ENCODE measurements around the gene ZNF107.
"Not testable (repeated sequence)": the region's sequence is repeated elsewhere in the genome, so short reads cannot be mapped to it uniquely, and the experiment has no call there.

The ZNF107 gene

DNA sequence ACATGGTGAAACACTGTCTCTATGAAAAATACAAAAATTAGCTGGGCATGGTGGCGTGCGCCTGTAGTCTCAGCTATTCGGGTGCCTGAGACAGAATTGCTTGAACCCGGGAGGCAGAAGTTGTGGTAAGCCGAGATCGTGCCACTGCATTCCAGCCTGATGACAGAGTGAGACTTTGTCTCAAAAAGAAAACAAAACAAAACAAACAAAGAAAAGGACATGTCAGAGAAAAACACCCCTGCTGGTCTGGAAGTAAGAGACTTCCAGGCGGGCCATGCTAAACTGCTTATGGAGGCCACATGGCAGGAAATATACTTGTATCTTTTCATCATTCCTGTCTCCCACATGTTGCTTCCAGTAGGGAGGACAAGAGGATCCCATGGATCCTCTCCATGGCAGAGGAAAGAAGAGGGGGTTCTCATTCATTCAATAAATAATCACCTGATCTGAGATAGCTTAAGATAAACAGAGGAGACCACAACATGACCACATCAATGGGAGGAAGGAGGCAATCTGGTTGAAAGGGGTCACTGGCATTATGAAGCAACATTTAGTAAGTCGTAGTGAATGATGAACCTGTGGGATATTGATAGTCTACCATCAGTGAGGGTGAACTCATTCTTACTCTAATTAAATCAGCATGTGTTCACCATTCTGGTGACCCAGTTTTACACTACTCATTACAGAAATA is 67.8 kb downstream of the ZNF107 start:
- DNase-seq (ENCODE audit: low spot score): no peak

DNA sequence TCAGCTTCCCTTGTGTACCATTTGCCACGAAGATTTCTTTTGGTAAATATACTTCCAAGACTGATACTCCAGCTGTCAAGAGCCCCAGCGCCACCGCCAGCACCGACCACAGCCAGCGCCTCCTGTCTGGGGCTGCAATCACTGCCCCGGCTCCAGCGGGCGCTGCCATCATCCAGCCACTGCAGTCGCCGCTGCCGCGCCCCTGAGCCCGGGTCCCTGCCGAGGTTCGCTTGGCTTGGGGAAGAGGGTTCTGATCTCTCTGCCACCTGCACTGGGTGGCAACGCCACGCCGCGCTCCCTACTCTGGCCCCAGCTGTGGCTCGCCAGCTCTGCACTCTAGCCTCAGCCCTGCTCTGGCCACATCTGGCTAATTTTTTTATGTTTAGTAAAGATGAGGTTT is 70.6 kb downstream of the ZNF107 start:
- DNase-seq (ENCODE audit: low spot score): peak; percentile 18

DNA sequence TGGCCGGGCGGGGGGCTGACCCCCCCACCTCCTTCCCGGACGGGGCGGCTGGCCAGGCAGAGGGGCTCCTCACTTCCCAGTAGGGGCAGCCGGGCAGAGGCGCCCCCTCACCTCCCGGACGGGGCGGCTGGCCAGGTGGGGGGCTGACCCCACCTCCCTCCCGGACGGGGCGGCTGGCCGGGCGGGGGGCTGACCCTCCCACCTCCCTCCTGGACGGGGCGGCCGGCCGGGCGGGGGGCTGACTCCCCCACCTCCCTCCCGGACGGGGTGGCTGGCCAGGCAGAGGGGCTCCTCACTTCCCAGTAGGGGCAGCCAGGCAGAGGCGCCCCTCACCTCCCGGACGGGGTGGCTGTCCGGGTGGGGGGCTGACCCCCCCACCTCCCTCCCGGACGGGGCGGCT is 72.5 kb downstream of the ZNF107 start:
- not testable (repeated sequence) for DNase-seq (ENCODE audit: low spot score)

DNA sequence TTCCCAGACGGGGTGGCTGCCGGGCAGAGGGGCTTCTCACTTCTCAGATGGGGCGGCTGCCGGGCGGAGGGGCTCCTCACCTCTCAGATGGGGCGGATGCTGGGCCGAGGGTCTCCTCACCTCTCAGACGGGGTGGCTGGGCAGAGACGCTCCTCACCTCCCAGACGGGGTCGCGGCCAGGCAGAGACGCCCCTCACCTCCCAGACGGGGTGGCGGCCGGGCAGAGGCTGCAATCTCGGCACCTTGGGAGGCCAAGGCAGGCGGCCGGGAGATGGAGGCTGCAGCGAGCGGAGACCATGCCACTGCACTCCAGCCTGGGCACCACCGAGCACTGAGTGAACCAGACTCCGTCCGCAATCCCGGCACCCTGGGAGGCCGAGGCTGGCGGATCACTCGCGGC is 73.0 kb downstream of the ZNF107 start:
- not testable (repeated sequence) for DNase-seq (ENCODE audit: low spot score)

DNA sequence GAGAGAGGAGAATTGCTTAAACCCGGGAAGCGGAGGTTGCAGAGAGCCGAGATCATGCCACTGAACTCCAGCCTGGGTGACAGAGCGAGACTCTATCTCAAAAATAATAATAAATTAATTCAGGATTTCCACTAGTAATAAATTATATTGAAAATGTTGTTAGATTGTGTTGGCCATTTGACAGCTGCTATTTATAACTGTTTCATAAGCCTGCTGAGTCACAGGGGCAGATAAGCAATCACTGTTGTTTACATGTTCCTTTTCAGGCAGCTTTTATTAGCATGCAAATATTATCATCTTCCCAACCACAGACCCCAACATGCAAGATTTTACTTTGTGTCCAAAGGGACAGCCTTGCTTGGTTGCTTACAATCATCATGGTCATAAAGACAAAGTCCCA is 78.7 kb downstream of the ZNF107 start:
- DNase-seq (ENCODE audit: low spot score): no peak

DNA sequence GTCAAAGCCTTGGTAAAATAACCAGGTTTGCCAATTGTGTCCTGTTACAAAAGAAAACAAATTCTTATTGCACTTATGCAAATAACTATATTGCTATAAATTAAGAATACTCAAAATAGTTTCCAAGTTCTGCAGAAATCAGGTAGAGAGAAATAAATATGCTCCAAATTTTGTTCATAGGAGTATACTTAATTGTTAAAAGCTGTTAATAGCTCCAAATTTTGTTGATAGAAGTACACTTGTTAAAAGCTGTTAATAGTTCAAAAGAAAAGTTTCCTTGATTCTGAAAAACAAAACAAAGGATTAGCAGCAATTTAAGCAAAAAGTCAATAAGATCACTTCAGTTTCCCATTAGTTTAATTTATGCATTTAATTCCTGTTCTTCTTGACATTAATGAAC is 81.9 kb downstream of the ZNF107 start:
- no peak for DNase-seq (ENCODE audit: low spot score)

DNA sequence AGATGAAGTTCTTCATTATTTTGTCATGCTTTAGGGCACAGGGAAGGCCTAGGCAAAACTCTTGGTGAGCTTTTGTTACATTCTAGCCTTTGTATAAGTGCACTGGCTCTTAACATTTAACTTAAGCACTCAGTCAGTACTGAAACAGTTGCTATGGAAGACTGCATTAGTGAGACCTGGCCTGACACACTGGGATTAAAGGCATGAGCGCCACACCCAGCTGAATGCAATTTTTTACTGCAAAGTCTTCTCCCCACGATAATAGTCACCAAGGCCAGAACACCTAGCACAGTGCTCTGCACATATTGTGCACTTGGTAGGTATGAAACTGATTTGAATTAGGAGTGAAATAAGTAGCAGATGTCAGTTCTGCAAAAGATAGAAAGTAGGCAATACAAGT is 87.1 kb downstream of the ZNF107 start:
- DNase-seq (ENCODE audit: low spot score): no peak

DNA sequence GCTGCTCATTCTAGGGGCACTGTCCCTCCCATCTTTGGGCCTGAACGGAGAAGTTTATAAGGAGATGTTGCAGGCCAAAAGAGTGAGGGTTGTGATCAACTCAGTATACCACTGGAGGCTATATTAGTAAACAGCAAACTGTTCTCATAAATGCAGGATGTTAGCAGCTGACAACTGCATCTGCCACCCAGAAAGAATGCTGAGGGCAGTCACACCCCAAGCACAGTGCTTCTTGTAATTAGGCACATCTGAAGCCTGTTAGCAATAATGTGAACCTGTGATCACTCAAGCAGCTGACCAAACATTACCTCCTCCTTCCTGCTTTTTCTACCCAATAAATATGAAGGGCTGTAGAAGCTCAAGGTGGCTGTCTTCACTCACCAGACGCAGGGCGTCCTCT is 89.9 kb downstream of the ZNF107 start:
- DNase-seq (ENCODE audit: low spot score): no peak

DNA sequence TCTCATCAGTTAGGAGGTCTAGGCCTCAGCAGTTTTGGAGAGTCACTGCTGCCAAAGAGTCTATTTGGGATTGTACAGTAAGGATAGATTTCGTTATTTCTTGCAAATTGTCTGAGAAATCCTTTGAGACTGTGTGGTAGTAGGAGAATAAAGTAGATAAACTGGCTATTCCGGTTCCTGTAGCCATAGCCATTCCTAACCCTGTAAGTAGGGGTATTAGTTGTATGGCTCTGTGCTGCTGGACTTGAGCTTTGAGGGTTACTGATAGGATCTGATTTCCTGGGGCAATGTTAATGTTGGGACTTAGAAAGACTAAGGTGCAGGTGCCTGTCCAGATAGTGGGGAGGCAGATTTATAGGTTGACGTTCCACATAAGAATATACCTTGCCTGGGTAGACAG is 92.2 kb downstream of the ZNF107 start:
- DNase-seq (ENCODE audit: low spot score): no peak
